OCI-LY3 (cell line): ENCODE data around the gene TXNDC5.

Experiments used
- EZH2phosphoT487 ChIP-seq: fragments of 200-600 bp; shearing (Covaris generic); IDR thresholded peaks from 2 replicates; pipeline ENCODE4 v1.6.1; 2018; ENCODE audit warnings: antibody characterized with exemption, mixed run types, low read depth
- TF ChIP-seq, protein P1 (sequence below): fragments of 200-600, 300-600 bp; sonication (generic); IDR thresholded peaks from 2 replicates; pipeline ENCODE4 v1.5.1; 2014; ENCODE audit warnings: antibody characterized with exemption, low read length, low read depth

DNA sequence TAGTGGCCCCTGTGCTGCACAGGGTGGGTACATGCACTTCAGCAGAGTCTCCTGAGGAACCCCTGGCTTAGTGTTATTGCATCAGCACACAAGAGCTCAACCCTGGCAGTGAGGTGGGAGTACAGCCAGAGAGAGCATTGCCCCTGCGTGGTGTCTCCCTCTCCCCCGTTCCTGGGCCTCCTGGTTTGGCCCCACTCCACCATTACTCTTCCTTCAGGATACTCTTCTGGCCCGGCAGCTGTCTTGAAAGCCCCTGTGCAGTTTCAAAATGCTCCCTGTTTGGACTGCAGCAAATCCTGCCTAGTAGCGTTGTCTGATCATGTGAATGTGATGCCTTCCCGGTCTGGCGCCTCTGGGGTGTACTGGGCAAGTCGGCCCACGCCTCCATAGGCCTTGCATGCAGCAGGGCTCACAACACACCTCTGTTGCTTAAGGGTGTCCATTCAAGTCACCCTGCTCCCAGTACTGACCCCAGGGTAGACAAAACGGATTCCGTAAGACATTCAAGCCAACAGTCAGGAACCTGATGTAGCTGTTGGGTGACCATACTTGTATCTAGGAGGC is 32.1 kb downstream of the TXNDC5 start:
- TF ChIP-seq, protein P1, sequence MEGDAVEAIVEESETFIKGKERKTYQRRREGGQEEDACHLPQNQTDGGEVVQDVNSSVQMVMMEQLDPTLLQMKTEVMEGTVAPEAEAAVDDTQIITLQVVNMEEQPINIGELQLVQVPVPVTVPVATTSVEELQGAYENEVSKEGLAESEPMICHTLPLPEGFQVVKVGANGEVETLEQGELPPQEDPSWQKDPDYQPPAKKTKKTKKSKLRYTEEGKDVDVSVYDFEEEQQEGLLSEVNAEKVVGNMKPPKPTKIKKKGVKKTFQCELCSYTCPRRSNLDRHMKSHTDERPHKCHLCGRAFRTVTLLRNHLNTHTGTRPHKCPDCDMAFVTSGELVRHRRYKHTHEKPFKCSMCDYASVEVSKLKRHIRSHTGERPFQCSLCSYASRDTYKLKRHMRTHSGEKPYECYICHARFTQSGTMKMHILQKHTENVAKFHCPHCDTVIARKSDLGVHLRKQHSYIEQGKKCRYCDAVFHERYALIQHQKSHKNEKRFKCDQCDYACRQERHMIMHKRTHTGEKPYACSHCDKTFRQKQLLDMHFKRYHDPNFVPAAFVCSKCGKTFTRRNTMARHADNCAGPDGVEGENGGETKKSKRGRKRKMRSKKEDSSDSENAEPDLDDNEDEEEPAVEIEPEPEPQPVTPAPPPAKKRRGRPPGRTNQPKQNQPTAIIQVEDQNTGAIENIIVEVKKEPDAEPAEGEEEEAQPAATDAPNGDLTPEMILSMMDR = no peak
- no peak for TF ChIP-seq EZH2phosphoT487
